Activated CD4-positive, alpha-beta T cell treated with anti-CD3 and anti-CD28 coated beads, Interleukin-2, amount 10 ng/mL, durations not matched to agents 7 days and 5 days (primary cell): Measurements from ENCODE around the gene BSN. TPM values are rescaled to one million over a fixed set of nuclear protein-coding genes. Genes with fewer than 3 reads are reported as not detected.

Experiments used
- CTCF ChIA-PET: fragments of 350-600 bp; sonication (Branson Sonifier 250); formaldehyde crosslinking; loops from one replicate; lab custom pipeline; 2021; ENCODE audit warnings: antibody characterized with exemption; lab: Charles Lee
- POLR2A ChIA-PET: fragments of 350-600 bp; sonication (Branson Sonifier 250); formaldehyde crosslinking; loops from one replicate; lab custom pipeline; 2021; ENCODE audit warnings: antibody characterized with exemption; lab: Charles Lee
- DNase-seq: peaks from one replicate; pipeline ENCODE4 v3.0.0-alpha.2; 2020
- H3K27ac Mint-ChIP-seq: one replicate; pipeline ENCODE4 v1.8.0; 2021; ENCODE audit warnings: mild to moderate bottlenecking, moderate library complexity, mixed read lengths
- H3K27me3 Mint-ChIP-seq: one replicate; pipeline ENCODE4 v1.8.0; 2021; ENCODE audit warnings: mixed read lengths
- H3K36me3 Mint-ChIP-seq: one replicate; pipeline ENCODE4 v1.8.0; 2021; ENCODE audit warnings: low read depth, mixed read lengths
- H3K4me1 Mint-ChIP-seq: one replicate; pipeline ENCODE4 v1.8.0; 2021; ENCODE audit warnings: mixed read lengths
- H3K4me3 Mint-ChIP-seq: one replicate; pipeline ENCODE4 v1.8.0; 2021; ENCODE audit warnings: mild to moderate bottlenecking, moderate library complexity, mixed read lengths
- H3K9me3 Mint-ChIP-seq: one replicate; pipeline ENCODE4 v1.8.0; 2021; ENCODE audit warnings: mixed read lengths
- total RNA-seq, 2 experiments: library from RNA; stranded (reverse); gene quantifications; one replicate each; pipeline ENCODE4 v1.2.3, GENCODE V29; 2021

Gene BSN
- total RNA-seq, 2 experiments from 2014 or later: 0.06 to 0.07 TPM

GRCh38 chr3:49625071-49625470 is 70.8 kb downstream of the BSN start:
- H3K27me3 Mint-ChIP-seq: peaks cover 11% of the 10 kb centered on the region
- no peaks in the 10 kb centered on the region for H3K36me3 Mint-ChIP-seq
- peaks cover 9% of the 10 kb centered on the region for H3K4me1 Mint-ChIP-seq
- ChIA-PET CTCF (no interaction called here), POLR2A (no interaction called here)
- no peak overlapping the region for H3K27ac Mint-ChIP-seq
- no peak overlapping the region for H3K4me3 Mint-ChIP-seq
- no peaks in the 10 kb centered on the region for H3K9me3 Mint-ChIP-seq
- DNase-seq: no peak

DNA sequence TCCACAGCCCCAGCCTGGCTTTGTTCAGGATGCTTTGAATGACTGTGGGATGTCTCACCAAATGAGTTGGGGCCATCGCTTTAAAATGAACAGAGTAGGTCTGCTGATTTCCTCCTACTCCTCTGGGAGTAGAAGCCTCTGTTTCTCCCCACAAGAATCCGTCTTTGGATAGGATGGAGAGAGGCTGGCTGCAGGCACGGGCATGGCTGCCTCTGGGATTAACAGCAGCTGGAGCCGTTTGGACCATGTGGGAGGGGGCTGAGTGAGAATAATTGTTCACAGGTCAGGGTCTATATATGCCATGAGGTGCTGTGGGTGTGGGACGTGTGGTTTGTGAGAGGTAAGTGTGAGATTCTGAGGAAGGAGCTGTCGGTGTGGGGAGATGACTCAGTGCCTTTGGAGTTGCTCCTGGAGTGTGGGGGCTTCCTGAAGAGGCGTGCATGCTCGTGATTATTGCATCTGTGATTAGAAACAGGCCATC is 71.9 kb downstream of the BSN start:
- no peak overlapping the region for H3K4me3 Mint-ChIP-seq
- peaks cover 9% of the 10 kb centered on the region for H3K4me1 Mint-ChIP-seq
- ChIA-PET CTCF (interaction anchor here (0.8 kb wide), 1 partner anchor 86 kb away, joined by 3 read pairs; no protein-coding TSS in a partner anchor), POLR2A (no interaction called here)
- H3K9me3 Mint-ChIP-seq: no peaks in the 10 kb centered on the region
- H3K36me3 Mint-ChIP-seq: no peaks in the 10 kb centered on the region
- DNase-seq: no peak
- peaks cover 11% of the 10 kb centered on the region for H3K27me3 Mint-ChIP-seq
- H3K27ac Mint-ChIP-seq: no peak overlapping the region

DNA sequence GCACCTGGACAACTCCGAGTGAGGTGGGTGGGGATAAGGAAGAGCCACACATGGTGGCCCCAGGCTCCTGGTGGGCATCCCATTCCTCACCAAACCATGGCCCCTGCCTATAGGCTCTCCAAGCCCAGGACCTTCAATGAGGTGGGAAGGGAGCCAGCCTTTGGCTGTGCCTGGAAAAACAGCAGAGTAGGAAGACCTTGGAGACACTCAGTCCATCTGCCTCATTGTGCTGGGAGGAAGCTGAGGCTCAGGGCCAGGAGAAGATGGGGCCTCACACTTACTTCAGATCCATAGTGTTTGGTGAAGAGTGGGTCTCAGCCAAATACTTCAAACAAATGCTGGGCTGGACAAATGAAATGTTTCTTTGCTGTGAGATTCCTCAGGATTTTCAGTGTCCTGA is 72.5 kb downstream of the BSN start:
- no peak overlapping the region for H3K4me3 Mint-ChIP-seq
- no peak overlapping the region for H3K27ac Mint-ChIP-seq
- no peak for DNase-seq
- H3K9me3 Mint-ChIP-seq: no peaks in the 10 kb centered on the region
- peaks cover 7% of the 10 kb centered on the region for H3K27me3 Mint-ChIP-seq
- H3K36me3 Mint-ChIP-seq: no peaks in the 10 kb centered on the region
- ChIA-PET CTCF (no interaction called here), POLR2A (no interaction called here)
- peaks cover 9% of the 10 kb centered on the region for H3K4me1 Mint-ChIP-seq

- peaks cover 9% of the 10 kb centered on the region for H3K4me1 Mint-ChIP-seq
- CTCF ChIA-PET: interaction anchor here (1.0 to 2.3 kb wide), 3 partner anchors 14 to 88 kb away, joined by 3 to 8 read pairs (median 3); no protein-coding TSS in a partner anchor
Observed at GRCh38 chr3:49627634-49628033, 73.4 kb downstream of the BSN start.

DNA sequence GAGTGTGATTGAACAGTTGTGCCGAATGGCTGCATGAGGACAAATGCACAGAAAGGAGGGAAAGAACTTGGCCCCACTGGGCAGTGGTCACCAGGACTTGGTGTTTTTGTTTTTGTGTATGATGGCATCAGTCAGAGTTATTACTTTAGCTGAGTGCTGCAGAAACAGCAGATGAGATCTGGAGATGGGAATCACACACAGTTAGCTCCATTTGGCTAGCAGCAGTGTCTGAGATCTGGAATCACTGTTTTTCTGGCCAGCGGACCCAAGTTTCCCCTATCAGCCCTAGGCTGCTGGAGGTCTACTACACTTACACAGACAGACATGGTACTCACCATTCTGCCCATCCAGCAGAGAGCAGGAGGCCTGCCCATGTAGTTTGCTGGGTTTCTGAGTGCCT is 74.0 kb downstream of the BSN start:
- POLR2A ChIA-PET: no interaction called here
- no peak for DNase-seq
- CTCF ChIA-PET: interaction anchor here (0.6 to 2.3 kb wide), 5 partner anchors 12 to 89 kb away, joined by 3 to 8 read pairs (median 3); no protein-coding TSS in a partner anchor
- H3K27me3 Mint-ChIP-seq: peaks cover 7% of the 10 kb centered on the region
- H3K36me3 Mint-ChIP-seq: no peaks in the 10 kb centered on the region
- H3K4me1 Mint-ChIP-seq: peaks cover 9% of the 10 kb centered on the region
- no peak overlapping the region for H3K4me3 Mint-ChIP-seq
- H3K9me3 Mint-ChIP-seq: no peaks in the 10 kb centered on the region
- no peak overlapping the region for H3K27ac Mint-ChIP-seq

More at GRCh38 chr3:49627634-49628033, 73.4 kb downstream of the BSN start:
- Mint-ChIP-seq H3K27ac (no peak overlapping the region), H3K4me3 (no peak overlapping the region), H3K27me3 (peaks cover 5% of the 10 kb centered on the region), H3K9me3 (no peaks in the 10 kb centered on the region), H3K36me3 (no peaks in the 10 kb centered on the region)
- no peak for DNase-seq
- POLR2A ChIA-PET: no interaction called here

DNA sequence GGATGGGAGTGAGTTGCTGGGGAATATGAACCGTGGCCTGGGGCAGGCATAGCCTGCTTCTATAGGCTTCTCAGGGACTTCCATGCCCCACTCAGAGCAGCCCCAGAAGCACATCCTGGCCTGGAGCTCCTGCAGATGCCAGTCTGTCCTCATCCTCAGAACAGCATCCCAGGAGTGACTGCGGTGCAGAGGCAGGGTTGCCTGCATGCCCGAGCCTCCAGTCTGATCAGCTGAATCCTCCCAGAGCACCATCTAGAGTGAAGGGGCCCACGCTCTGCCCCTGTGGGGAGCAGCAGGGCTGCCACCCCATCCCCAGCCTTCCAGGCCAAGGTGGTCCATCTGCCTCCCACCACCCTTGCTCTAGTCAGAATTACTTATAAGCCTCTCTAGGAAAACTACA is 75.2 kb downstream of the BSN start:
- Mint-ChIP-seq H3K36me3 (no peaks in the 10 kb centered on the region), H3K9me3 (no peaks in the 10 kb centered on the region), H3K4me1 (peaks cover 9% of the 10 kb centered on the region), H3K27ac (no peak overlapping the region), H3K27me3 (peaks cover 7% of the 10 kb centered on the region), H3K4me3 (no peak overlapping the region)
- CTCF ChIA-PET: interaction anchor here (1.7 to 2.3 kb wide), 2 partner anchors 11 to 90 kb away, joined by 4 to 8 read pairs; no protein-coding TSS in a partner anchor
- no peak for DNase-seq
- POLR2A ChIA-PET: no interaction called here

DNA sequence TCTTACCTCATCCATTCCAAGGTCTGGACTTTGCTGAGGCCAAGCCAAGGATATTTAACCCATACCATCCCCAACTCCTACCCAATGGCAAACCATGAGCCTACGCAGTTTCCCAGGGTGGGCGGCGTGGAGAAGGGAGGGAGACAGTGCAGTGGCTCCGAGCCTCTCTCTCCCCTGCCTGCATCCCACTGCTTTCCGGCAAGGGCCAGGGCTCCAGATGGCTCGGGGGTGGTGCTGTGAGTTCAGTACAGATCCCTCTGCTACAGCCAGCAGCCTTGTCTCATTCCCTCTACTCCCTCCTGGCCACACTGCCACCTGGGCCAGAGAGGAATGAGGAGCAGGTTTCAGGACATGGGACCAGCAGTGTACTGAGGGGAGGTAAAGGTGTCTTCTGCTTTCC is 75.6 kb downstream of the BSN start:
- Mint-ChIP-seq H3K4me1 (peaks cover 9% of the 10 kb centered on the region), H3K27ac (no peak overlapping the region), H3K4me3 (no peak overlapping the region), H3K27me3 (peaks cover 7% of the 10 kb centered on the region), H3K36me3 (no peaks in the 10 kb centered on the region), H3K9me3 (no peaks in the 10 kb centered on the region)
- DNase-seq: no peak
- POLR2A ChIA-PET: no interaction called here
- CTCF ChIA-PET: interaction anchor here (1.7 kb wide), 1 partner anchor 10 kb away, joined by 4 read pairs; no protein-coding TSS in a partner anchor

DNA sequence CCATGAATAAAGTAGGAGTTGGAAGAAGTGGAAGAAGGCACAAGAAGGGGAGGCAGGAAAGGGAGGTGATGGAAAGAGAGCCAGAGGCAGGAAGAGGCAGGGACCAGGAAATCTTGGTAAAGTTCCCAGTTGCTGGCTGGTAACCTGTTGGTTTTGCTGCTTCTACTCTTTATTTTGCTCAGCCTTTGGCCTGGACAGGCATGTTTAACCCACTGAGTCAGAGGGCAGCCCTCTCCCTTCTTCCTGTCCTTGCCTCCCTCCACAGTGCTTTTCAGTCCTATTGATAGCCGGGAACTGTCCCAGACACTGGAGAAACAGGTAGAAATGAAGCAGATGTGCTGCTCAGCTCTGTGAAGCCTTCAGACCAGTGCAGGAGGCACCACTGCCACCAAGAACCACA is 76.5 kb downstream of the BSN start:
- Mint-ChIP-seq H3K27ac (no peak overlapping the region), H3K27me3 (peaks cover 7% of the 10 kb centered on the region), H3K9me3 (no peaks in the 10 kb centered on the region), H3K4me1 (peaks cover 9% of the 10 kb centered on the region), H3K4me3 (no peak overlapping the region), H3K36me3 (no peaks in the 10 kb centered on the region)
- CTCF ChIA-PET: no interaction called here
- no peak for DNase-seq
- POLR2A ChIA-PET: no interaction called here

DNA sequence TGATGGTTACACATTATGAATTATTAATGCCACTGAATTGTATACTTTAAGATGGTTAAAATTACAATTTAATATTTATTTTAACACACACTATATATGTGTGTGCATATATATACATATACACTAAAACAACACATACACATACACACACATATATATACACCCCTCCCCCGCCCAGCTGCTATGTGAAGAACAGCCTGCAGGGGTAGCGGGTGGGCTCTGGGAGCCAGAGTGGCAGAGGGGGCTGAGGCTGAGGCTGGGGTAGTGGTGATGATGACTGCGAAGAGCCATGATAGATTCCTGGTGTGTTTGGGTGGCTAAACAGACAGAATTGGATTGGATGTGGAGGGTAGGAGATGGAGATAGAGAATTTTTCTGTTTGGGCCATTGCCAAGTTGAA is 80.5 kb downstream of the BSN start:
- no peaks in the 10 kb centered on the region for H3K9me3 Mint-ChIP-seq
- H3K27ac Mint-ChIP-seq: no peak overlapping the region
- no peaks in the 10 kb centered on the region for H3K4me1 Mint-ChIP-seq
- no peak for DNase-seq
- CTCF ChIA-PET: no interaction called here
- no peaks in the 10 kb centered on the region for H3K36me3 Mint-ChIP-seq
- peaks cover 7% of the 10 kb centered on the region for H3K27me3 Mint-ChIP-seq
- H3K4me3 Mint-ChIP-seq: no peak overlapping the region
- POLR2A ChIA-PET: no interaction called here

- H3K4me1 Mint-ChIP-seq: no peaks in the 10 kb centered on the region
- ChIA-PET POLR2A (no interaction called here), CTCF (interaction anchor here (0.6 to 2.7 kb wide), 4 partner anchors 33 to 397 kb away, joined by 3 to 12 read pairs (median 6); no protein-coding TSS in a partner anchor)
- peaks cover 5% of the 10 kb centered on the region for H3K27me3 Mint-ChIP-seq
- no peaks in the 10 kb centered on the region for H3K9me3 Mint-ChIP-seq
- no peaks in the 10 kb centered on the region for H3K36me3 Mint-ChIP-seq
- H3K27ac Mint-ChIP-seq: no peak overlapping the region
- H3K4me3 Mint-ChIP-seq: no peak overlapping the region
- DNase-seq: no peak
Observed at GRCh38 chr3:49636883-49637609, 82.8 kb downstream of the BSN start.

DNA sequence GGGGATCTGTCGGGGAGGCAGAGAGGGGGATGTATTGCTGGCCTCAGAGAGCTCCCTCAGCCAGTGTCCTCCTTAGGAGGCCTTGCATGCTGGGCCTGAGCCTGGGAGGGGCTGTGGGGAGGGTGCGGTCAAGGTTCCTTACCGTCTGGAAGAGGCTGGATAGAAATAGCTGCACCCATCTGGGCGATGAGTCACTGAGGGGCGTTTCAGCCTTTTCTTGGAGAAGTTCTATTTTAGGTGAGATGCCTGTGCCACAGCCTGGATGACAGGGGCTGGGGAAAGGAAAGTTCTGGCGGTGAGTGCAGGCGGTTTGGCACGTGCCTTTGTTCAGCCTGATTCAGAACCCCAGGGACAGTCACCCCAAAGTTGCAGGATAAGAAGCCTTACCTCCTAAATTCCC is 84.2 kb downstream of the BSN start:
- Mint-ChIP-seq H3K36me3 (no peaks in the 10 kb centered on the region), H3K27me3 (peaks cover 2% of the 10 kb centered on the region)
- CTCF ChIA-PET: interaction anchor here (0.9 to 2.7 kb wide), 4 partner anchors 10 to 321 kb away, joined by 3 to 12 read pairs (median 6); no protein-coding TSS in a partner anchor

DNA sequence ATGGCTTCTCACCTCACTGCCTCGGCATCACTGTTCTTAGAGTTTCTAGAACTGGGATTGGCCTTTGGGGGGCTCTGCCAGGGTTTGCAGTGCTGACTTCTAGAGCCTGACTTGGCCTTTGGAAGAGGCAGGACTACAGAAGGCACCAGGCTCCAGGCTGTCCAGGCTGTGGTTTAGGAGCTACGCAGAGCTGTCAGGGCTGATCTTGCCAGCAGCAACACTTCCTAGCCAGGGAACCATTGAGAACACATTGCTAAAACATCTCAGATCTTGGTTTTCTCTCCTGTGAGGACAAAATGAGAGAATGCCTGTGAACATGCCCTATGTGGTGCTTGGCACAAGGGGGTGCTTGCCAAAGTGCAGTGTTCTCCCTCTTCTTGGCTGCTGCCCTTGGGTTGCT is 85.3 kb downstream of the BSN start:
- H3K36me3 Mint-ChIP-seq: no peaks in the 10 kb centered on the region
- H3K27me3 Mint-ChIP-seq: peaks cover 2% of the 10 kb centered on the region
- H3K9me3 Mint-ChIP-seq: no peaks in the 10 kb centered on the region
- no peak for DNase-seq
- H3K4me3 Mint-ChIP-seq: no peak overlapping the region
- ChIA-PET POLR2A (no interaction called here), CTCF (interaction anchor here (1.0 to 1.9 kb wide), 4 partner anchors 11 to 100 kb away, joined by 3 to 5 read pairs (median 4); no protein-coding TSS in a partner anchor)
- H3K4me1 Mint-ChIP-seq: no peaks in the 10 kb centered on the region
- H3K27ac Mint-ChIP-seq: no peak overlapping the region

More for the DNA sequence above, 84.2 kb downstream of the BSN start:
- H3K4me1 Mint-ChIP-seq: no peaks in the 10 kb centered on the region
- POLR2A ChIA-PET: no interaction called here
- no peak overlapping the region for H3K27ac Mint-ChIP-seq
- DNase-seq: no peak
- no peaks in the 10 kb centered on the region for H3K9me3 Mint-ChIP-seq
- no peak overlapping the region for H3K4me3 Mint-ChIP-seq

DNA sequence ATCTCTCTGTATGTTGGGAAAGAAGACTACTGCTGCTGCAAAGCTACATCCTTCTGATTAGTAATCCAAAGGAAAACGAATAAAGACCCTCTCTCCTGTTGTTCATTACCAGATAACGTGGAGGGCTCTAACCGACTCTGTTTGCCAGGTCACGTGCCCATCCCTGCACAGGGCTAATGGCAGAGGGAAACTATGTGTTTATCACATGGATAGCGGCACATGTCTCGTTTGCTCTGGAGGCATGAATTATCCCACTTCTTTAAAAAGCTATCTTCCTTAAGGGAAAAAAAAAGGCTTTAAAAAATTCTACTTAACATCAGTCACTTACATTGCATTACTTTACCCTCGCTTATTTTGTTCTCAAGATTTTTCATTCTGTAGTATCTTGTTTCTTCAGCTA is 87.0 kb downstream of the BSN start:
- CTCF ChIA-PET: interaction anchor here (0.6 to 1.9 kb wide), 2 partner anchors 58 to 65 kb away, joined by 3 to 5 read pairs; no protein-coding TSS in a partner anchor
- no peak for DNase-seq
- Mint-ChIP-seq H3K27ac (no peak overlapping the region), H3K9me3 (no peaks in the 10 kb centered on the region), H3K4me3 (no peak overlapping the region), H3K27me3 (peaks cover 2% of the 10 kb centered on the region), H3K4me1 (no peaks in the 10 kb centered on the region), H3K36me3 (no peaks in the 10 kb centered on the region)
- POLR2A ChIA-PET: no interaction called here
